ENCODE measurements around the gene PIGQ.

Gene PIGQ

DNA sequence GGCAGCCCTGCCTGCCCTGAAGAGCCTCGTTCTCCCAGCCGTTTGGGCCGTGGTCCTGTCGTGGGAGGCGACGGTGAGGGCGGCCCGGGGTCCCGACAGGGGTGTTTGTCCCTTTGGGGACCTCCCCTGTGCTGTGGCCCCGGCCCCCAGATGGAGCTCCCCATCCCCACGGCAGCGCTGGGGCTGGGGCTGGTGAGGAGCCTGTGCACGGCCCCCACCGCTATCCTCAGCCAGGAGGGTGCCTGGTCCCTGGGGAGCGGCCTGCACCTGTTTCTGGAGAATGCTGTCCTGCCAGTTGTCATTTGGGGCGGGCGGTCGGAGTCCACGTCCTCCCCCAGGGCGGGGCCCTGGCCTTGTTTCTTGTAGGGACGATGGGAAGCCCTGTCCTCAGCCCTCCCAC is 35.6 kb upstream of the PIGQ start:
- TF ChIP-seq, protein P1, sequence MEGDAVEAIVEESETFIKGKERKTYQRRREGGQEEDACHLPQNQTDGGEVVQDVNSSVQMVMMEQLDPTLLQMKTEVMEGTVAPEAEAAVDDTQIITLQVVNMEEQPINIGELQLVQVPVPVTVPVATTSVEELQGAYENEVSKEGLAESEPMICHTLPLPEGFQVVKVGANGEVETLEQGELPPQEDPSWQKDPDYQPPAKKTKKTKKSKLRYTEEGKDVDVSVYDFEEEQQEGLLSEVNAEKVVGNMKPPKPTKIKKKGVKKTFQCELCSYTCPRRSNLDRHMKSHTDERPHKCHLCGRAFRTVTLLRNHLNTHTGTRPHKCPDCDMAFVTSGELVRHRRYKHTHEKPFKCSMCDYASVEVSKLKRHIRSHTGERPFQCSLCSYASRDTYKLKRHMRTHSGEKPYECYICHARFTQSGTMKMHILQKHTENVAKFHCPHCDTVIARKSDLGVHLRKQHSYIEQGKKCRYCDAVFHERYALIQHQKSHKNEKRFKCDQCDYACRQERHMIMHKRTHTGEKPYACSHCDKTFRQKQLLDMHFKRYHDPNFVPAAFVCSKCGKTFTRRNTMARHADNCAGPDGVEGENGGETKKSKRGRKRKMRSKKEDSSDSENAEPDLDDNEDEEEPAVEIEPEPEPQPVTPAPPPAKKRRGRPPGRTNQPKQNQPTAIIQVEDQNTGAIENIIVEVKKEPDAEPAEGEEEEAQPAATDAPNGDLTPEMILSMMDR (IDR thresholded peaks at IDR 0.05; ENCODE audit: low read depth, low read length, missing control alignments), result no peak
- DNase-seq (ENCODE audit: low read depth), result no peak
- in situ Hi-C loops (cut with HindIII; ENCODE audit: low sequenced_read_pairs), result no loop called here
- no peak overlapping the region for H3K4me3 ChIP-seq (ENCODE audit: low read depth, low read length)

DNA sequence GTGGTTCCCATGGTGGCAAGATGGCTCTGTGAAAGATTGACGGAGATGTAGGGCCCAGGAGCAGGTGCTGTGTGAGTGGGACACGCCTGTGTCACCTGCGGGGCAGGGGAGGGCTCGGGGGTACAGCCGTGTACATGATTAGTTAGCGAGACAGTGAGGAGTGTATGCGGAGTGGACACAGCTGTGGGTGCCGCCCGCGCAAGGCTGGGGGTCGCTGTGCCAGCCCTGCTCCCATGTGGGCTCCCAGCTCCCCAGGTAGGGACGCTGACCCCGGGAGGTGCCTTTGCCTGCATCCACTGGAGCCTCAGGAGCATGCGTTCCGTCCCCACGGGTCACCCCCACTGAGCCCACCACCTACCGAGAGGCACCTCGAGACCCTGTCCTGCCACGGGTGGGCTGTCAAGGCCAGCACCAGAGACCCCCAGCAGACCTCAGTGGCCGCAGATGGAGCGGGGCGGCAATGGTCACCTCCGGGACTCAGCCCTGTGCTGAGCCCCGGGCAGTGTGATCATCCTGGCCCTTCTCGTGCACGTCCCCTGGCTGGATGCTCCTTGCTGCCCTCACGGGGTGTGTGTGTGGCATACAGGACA is 34.8 kb upstream of the PIGQ start:
- TF ChIP-seq, protein P1 (IDR thresholded peaks at IDR 0.05; ENCODE audit: low read depth, low read length, missing control alignments), result no peak
- DNase-seq (ENCODE audit: low read depth), result no peak
- in situ Hi-C loops (cut with HindIII; ENCODE audit: low sequenced_read_pairs), result no loop called here
- no peak overlapping the region for H3K4me3 ChIP-seq (ENCODE audit: low read depth, low read length)

DNA sequence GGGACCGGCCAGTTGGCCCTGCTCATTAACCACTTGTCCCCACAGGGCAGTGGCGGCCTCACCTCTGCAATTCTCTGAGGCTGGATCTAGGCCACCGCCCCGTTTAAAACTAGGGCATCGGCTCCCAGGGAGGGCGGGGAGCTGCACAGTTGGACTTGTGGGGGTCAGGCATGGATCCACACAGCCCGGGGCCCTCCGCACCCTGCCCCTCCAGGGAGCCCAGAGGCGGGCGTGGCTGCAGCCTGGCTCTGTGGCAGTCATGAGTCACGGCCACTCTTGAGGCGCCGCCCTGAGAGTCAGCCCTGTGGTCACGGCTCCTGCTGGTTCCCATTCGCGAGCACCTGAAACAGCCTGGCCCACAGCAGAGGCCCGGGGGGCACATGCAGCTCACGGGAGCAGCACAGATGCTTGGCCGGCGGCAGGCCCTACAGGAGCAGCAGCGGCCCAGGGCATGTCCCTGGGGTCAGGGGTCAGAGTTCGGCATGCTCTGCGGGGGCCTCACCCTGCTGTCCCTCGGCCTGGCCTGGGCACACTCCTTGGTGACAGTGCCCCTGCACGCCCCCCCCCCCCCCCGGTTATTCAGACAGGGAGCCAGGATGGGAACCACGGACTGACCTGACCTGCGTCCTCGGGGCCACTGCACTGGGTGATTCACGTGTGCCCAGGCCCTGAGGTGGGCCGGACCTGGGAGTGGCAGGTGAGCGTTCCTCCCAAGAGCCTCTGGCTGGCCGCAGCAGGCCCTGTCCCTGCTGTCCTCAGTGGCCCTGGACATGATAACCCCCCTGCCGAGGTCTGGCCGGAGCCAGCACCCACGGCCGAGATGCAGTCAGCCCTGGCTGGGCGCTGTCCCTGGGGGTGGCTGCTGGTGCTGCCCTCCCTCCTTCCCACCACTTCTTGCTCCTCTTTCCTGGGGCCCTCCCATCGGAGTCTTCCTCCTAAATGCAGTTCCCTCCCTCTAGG is 34.0 kb upstream of the PIGQ start:
- TF ChIP-seq, protein P1 (IDR thresholded peaks at IDR 0.05; ENCODE audit: low read depth, low read length, missing control alignments), result no peak
- no peak overlapping the region for H3K4me3 ChIP-seq (ENCODE audit: low read depth, low read length)
- in situ Hi-C loops (cut with HindIII; ENCODE audit: low sequenced_read_pairs), result no loop called here
- DNase-seq (ENCODE audit: low read depth), result peak; percentile 39

DNA sequence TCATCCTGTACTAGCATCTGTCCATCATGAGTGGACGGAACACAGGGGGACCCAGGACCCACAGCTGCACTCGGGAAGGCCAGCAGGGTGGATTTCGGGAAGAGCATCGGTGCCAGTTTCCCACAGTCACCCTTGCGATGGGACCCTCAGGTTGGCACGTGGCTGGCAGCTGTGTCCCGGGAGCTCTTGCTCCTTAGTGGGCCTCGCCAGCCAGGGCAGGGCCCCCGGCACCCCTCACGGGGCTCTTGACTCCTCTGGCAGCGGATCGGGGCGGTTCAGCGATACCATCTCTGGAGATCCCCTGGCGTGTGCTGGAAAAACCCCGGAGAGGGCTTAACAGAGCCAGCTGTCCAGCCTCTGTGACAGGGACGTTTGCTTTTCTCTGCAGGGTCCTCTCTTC is 33.0 kb upstream of the PIGQ start:
- no peak for DNase-seq (ENCODE audit: low read depth)
- TF ChIP-seq, protein P1 (IDR thresholded peaks at IDR 0.05; ENCODE audit: low read depth, low read length, missing control alignments), result no peak
- H3K4me3 ChIP-seq (ENCODE audit: low read depth, low read length), result no peak overlapping the region
- in situ Hi-C loops (cut with HindIII; ENCODE audit: low sequenced_read_pairs), result no loop called here

DNA sequence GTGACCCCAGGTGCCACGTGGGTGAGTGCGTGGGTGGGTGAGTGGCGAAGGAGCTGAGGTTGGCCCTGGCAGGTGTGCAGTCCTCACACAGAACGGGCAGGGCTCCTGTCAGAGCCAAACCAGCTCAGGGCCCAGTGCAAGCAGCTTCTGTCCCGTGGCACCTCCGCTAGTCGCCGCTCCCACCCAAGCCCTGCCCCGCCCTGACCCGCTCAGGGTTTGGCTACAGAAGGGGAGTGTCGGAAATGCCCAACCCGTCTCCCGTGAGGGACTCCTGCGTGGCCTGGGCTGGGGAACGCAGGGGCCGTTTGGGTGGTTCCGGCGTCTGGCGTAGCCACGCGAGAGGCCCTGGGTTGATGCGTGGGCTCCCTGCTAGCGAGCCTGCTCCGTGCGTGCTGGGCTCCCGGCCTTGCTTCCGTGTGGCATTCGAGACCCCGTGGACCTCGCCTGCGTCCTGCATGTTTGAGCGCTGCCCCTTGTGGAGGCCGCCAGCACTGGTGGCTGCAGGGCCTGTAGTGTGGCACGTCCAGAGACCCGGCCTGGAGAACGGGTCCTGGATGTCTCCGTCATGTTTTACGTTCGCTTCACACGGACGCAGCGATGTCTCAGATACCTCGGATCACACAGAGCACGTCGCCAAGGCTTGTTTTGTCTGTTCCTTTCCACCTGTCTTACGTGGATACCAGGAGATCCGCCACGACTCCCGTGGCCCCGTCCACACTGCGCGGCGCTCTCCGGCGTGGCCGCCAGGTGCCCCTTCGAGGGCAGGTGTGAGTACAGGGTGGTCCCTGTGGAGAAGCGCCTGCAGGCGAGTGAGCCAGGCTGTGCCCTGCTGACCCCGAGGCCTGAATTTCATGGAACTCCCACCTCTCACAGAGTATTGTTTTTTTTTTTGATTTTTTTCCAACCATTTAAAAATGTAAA is 32.1 kb upstream of the PIGQ start:
- TF ChIP-seq, protein P1 (IDR thresholded peaks at IDR 0.05; ENCODE audit: low read depth, low read length, missing control alignments), result peak; percentile 19
- in situ Hi-C loops (cut with HindIII; ENCODE audit: low sequenced_read_pairs), result no loop called here
- DNase-seq (ENCODE audit: low read depth), result no peak

DNA sequence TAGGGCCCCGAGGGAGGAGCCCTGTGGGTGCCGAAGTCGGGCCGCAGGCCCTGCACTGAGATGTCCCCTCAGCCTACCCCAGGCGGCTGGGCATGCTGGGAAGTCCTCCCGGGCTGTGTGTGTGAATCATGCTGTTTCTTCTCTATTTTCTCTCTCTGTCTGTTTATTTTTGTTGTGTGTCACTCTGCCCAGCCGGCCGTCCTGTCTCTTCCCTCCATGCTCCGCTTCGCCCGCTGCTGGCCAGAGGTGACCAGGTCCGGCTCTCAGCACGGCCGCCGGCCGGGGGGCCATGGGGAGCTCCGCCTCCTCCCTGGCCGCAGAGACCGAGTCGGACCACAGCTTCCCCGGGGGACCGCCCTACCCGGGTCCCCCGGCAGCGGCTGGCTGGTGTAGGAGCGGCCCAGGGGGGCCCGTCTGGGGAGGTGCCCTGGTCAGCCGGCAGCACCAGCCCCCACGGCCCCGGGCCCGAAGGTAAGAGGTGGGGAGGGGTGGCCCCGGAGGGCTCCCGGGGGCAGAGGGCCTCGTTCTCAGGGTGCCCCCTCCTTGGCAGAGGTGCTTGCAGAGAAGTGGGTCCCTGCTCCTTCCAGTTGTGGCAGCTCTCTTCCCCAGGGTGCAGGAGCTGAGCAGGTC is 29.8 kb upstream of the PIGQ start:
- no peak for DNase-seq (ENCODE audit: low read depth)
- in situ Hi-C loops (cut with HindIII; ENCODE audit: low sequenced_read_pairs), result no loop called here
- TF ChIP-seq, protein P1 (IDR thresholded peaks at IDR 0.05; ENCODE audit: low read depth, low read length, missing control alignments), result no peak
- no peak overlapping the region for H3K4me3 ChIP-seq (ENCODE audit: low read depth, low read length)

More for the DNA sequence above, 32.1 kb upstream of the PIGQ start:
- no peak overlapping the region for H3K4me3 ChIP-seq (ENCODE audit: low read depth, low read length)

Measured in astrocyte of the cerebellum (primary cell).